Measurements from ENCODE around the gene MAK.
"Not testable (repeated sequence)": the region's sequence is repeated elsewhere in the genome, so short reads cannot be mapped to it uniquely, and the experiment has no call there.

MAK gene, protein sequence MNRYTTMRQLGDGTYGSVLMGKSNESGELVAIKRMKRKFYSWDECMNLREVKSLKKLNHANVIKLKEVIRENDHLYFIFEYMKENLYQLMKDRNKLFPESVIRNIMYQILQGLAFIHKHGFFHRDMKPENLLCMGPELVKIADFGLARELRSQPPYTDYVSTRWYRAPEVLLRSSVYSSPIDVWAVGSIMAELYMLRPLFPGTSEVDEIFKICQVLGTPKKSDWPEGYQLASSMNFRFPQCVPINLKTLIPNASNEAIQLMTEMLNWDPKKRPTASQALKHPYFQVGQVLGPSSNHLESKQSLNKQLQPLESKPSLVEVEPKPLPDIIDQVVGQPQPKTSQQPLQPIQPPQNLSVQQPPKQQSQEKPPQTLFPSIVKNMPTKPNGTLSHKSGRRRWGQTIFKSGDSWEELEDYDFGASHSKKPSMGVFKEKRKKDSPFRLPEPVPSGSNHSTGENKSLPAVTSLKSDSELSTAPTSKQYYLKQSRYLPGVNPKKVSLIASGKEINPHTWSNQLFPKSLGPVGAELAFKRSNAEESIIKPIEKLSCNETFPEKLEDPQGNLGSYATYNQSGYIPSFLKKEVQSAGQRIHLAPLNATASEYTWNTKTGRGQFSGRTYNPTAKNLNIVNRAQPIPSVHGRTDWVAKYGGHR

DNA sequence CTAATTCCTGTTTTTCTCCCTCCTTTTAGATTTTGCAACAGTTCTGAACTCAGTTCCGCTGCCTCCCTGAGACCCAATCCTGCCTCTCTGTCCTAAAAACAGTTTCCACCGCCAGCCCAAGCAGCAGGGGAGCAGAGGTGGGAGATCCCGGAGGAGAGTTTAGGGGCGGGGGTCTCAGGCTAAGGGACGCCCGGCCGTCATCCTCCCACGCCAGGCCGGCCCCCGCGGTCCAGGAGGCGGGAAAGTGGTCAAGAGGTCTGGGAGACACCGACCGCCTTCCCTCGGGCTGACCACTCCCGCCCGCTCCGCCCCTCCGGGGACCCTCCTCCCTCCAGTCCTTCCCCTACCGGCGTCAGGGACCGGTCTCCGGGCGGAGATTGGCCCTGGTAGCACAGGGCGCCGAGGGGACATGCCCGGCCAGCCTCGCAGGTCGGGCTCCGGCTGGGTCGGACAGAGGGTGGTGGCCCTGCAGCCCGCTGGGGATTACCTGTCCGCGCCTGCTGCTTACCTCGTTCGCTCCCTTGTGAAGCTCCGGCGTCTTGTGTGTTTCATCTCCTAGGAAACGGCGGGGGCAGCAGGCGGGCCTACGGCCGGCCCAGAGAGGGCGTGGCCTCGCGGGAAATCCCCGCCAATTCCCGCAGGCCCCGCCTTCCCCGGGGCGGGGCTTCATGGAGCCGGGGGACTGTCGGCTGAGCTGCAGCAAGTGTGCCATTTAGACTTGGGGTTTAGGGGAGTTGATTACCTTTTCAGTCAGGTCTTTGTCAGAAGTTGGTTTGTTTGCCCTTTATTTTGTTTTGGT lies at the start of gene MAK:
MAK (minus strand) TSS at position 545 of the 799 bp plus-strand sequence. CDS start 7,891 bp downstream, outside the sequence.
- peak; percentile 88 for DNase-seq

DNA sequence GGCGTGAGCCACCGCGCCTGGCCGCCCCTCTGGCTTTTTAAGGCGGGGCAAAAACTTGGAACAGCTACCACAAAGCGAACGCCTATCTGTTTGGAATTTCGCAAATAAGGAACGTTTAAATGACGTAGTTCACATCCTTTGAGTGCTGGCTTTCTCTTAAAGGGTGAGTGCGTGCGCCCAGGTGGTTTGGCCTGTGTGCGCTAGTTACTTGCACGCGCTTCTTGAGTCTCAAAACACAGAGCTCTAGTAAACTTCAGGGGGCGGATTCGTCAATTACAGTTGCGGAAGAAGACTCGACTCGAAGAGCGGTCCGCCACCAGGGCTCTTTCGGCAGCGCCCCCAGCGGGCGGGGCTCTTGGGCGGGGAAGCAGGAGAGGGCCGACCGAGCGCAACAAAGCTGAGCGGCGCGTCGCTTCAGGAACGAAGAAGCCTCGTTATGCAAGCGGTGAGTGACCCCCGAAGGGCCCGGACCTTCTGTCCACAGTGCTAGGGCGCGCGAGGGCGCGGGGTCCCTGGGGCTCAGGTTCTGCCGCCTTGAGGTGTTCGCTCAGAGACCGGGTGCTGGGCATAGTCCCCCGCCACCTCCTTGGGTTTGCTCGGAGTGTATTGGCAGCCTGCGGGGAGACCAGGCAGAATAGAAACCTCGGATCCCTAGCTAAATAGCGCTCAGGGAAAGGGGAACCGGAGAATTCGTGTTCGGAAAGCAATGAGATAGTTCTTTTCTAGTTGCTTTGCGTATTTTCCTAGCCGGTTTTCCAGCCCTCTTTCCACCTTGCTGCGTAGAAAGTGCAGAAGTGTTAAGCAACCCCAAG lies 48.6 kb upstream of the MAK start, which contains the start of gene SYCP2L:
SYCP2L (plus strand) TSS at position 362 of the 812 bp plus-strand sequence; CDS start at position 437, 75 bp downstream.
- DNase-seq: peak; percentile 82

DNA sequence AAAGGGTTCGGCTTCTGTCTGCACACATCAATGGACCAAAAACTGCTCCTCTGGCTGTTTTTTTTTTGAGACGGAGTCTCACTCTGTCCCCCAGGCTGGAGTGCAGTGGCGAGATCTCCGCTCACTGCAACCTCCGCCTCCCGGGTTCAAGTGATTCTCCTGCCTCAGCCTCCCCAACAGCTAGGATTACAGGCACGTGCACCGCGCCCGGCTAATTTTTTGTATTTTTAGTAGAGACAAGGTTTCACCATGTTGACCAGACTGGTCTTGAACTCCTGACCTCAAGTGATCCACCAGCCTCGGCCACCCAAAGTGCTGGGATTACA lies 48.0 kb upstream of the MAK start:
- not testable (repeated sequence) for DNase-seq

DNA sequence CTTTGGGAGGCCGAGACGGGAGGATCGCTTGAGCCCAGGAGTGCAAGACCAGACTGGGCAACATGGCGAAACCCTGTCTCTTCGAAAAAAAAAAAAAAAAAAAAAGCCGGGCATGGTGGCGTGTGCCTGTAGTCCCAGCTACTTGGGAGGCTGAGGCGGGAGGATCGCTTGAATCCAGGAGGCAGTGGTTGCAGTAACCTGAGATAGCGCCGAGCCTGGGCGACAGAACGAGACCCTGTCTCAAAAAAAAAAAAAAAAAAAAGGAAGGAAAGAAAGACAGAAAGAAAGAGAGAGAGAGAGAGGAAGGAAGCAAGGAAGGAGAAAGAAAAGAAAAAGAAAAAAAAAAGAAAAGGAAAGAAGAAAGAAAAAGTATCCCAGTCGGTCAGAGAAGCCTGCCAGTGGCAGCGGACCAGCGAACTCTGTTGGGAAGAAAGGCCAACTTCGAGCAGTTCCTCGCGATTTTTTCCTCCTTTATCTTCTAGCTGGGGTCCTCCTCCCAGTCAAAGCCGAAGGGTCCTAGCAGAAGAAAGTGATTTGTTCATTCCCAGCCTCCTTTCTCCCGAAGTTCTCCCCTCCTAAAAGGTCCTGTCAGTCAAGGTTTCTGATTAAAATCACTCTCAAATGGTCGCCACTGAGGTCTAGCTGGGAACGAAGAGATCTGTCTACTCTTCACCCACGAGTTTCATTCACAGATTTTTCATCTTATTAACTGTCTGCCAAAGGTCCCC lies 46.1 kb upstream of the MAK start:
- DNase-seq: no peak

DNA sequence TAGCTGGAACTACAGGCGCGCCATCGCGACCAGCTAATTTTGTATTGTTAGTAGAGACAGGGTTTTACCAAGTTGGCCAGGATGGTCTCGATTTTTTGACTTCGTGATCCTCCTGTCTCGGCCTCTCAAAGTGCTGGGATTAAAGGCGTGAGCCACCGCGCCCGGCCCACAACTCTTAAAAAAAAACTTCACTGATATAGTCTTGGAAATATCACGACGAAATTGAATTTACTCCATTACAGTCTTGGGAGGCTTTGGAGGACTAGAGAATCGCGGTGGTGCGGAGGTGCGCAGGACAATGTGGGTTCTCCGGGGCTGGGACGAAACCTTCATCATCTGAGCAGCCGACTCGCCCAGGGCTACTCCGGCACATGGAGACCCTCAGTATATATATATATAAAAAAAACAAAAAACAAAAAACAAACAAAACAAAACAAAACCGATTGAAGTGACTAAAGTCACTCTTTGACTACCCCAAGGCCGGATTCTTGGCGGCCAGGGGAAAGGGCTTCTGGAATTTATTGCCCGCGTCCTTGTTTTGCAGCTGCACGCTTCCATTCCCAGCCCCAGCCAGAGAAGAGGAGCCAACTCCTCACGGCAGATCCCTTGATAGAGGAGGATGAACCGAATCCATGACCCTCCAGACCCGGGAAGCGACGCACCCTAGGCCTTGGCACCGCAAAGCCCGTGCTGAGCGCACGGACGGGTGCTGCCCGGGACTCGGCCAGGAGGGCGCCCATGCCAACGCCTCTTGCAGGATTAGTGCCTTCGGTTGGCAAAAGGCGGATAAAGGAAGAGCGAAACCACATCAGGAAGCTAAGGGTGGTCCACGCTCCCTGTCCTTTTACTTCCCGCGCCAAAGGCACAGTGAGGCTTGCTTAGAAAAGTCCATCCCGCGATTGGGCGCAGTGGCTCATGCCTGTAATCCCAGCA lies 45.2 kb upstream of the MAK start:
- no peak for DNase-seq

DNA sequence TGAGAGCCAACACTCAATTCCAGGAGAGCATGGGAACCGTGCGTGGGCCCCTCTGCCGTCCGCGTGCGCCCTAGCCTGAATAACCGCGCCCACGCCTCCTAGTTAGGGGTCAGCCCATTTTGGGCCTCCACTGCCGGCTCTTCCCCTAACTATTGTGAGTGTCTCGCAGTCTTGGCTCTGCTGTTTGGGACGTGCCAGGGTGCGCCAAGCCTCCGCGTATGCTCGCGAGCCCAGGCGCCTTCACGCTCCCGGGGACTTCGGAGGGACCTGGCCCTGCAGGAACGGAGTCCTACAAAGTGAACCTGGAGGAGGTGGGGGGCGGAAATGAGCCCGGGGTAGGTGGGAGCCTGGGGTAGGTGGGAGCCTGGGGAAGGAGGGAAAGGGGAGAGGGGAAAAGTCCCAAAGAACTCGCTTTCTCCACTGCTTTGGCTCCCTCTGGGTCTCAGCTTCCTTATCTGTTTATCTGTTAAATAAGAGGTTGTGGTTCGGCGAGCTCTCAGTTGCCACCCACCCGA lies 44.4 kb upstream of the MAK start:
- DNase-seq: no peak

DNA sequence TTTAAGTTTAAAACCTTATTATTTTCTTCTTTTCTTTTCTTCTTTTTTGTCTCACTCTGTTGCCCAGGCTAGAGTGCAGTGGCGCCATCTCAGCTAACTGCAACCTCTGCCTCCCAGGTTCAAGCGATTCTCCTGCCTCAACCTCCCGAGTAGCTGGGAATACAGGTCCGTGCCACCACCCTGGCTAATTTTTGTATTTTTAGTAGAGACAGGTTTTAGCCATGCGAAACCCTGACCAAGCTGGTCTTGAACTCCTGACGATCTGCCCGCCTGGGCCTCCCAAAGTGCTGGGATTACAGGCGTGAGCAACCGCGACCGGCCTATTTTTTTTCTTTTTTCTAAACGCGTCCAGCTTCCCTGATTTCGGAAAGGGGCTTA lies 43.9 kb upstream of the MAK start:
- DNase-seq: not testable (repeated sequence)

DNA sequence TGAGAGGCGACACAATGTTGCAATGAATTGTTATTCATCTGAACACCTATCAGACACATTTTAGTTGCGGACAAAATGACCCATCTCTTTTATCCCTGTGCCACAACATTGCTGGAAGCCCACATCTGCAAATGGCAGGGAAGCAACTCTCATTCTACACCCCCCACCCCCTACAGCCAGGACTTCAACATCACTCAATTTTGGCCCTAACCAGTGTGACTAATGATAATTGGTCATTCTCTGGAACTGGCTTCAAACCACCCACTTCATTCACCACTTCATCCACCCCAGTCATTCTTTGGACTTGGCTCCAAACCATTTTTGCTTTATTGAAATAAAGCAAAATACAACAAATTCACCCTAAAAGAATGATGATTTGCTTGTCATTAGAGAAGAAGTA lies 42.0 kb upstream of the MAK start:
- no peak for DNase-seq

DNA sequence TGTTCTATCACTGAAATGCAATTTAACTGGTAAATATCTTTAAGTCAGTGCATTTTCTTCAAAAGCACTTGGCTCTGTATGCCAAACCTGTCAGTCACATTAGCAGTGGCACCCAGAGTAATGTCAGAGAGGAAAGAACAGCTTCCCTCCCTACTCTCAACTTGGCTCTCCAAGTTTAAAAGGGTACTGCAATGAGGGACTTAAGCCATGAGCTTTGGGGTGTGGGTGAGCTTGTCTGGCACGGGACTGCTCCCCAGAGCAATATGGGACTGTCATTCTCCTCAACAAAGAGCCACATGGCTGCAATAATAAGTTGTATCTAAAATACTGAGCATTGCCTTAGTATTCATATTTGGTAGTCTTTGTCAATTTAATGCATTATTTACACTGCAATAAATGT lies 39.5 kb upstream of the MAK start:
- DNase-seq: no peak

DNA sequence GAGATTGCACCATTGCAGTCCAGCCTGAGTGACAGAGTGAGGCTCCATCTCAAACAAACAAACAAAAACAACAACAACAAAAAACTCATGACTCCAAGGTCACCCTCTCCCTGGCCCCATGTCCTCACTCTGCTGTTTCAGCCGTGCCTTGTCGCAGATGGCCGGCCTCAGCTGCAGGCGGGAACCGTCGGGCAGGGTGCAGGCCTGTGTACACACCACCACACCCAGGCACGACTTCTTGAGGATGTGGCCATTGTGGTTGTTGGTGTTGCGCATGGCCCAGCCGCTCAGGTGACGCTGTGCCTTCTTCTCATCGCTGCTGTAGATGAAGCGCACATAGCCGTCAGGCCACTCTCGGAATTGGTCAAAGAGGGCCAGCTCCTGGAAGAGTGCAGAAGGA lies 38.7 kb upstream of the MAK start:
- no peak for DNase-seq

DNA sequence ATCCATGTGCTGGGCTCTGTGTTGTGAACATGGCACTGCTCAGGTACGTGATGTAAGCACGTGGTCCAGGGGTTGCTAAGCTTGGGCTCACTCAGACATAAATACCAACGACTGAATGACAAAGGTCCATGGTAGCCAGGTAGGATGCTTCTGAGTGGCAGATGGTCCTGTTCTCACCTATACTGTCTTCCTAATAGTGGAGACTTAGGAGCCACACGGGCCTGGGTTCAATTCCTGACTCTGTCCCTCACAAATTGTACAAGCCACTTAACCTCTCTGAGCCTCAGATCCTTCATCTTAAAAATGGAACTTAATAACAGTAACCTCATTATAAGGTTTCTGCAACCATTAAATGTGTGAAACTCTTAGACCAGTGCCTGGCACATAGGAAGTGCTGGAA lies 36.7 kb upstream of the MAK start:
- no peak for DNase-seq

DNA sequence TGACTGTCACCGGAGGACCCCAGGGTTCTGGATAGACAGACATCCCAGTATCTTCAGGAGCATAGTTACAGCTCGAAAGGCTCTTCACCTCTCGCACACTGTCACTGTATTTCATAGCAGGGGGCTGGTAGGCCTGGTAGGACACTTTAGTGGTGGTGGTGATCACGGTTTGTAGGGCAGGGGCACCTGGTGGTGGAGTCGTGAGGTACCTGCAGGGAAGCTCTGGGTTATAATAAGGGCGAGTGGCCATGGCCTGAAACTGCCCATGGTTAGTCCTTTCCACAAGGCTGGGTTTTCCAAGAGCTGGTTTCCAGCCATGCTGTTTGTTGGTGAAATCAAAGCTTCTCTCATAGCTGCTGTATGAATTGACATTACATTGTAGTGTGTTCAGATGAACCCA lies 35.9 kb upstream of the MAK start:
- DNase-seq: no peak

DNA sequence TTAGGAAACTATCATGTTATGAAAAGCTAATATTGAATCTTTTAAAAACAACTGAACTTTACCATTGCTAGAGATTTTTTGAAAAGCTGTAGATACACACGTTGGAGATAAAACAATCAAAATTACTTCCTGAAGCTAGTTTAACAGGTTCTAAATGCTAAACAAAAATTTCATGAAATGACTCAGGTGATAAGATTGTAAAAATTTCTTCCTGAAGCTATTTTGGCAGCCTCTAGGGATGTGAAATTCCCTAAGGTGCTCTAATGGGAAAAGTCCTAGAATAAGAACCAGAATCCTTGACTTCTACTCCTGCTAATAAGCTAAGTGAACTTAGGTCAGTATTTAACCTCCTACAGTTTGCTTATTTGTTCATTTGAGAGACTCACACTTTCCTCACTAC lies 35.0 kb upstream of the MAK start:
- DNase-seq: peak; percentile 50

DNA sequence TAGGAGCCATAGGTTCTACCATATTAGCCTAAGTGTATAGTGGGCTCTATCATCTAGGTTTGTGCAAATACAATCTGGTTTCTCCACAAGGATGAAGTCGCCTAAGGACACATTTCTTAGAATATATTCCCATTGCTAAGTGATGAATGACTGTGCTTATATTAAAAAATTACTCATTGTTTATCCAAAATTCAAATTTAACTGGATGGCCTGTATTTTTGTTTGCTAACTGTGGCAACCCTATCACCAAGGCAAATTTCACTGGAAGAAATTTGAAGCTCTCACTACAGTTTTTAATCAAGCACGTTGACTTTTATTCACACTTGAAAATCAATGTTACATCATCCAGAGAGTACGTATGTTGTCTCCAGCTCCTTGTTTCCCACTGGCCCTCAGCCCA lies 29.6 kb upstream of the MAK start:
- no peak for DNase-seq

DNA sequence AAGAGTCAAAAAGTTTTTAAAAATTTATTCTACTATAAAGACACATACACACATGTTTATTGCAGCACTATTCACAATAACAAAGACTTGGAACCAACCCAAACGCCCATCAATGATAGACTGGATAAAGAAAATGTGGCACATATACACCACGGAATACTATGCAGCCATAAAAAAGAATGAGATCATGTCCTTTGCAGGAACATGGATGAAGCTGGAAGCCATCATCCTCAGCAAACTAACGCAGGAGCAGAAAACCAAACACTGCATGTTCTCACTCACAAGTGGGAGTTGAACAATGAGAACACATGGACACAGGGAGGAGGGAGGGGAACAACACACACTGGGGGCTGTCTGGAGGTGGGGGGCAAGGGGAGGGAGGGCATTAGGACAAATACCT lies 28.4 kb upstream of the MAK start:
- DNase-seq: not testable (repeated sequence)

DNA sequence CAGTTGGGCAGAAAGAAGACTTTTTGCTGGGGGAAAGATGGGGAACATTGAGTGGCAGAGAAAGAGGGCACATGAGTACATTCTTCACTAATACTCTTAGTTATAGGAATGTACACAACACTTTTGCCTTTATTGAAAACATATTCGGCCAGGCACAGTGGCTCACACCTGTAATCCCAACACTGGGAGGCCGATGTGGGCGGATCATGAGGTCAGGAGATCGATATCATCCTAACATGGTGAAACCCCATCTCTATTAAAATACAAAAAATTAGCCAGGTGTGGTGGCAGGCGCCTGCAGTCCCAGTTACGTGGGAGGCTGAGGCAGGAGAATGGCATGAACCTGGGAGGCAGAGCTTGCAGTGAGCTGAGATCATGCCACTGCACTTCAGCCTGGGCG lies 24.7 kb upstream of the MAK start:
- DNase-seq: not testable (repeated sequence)

DNA sequence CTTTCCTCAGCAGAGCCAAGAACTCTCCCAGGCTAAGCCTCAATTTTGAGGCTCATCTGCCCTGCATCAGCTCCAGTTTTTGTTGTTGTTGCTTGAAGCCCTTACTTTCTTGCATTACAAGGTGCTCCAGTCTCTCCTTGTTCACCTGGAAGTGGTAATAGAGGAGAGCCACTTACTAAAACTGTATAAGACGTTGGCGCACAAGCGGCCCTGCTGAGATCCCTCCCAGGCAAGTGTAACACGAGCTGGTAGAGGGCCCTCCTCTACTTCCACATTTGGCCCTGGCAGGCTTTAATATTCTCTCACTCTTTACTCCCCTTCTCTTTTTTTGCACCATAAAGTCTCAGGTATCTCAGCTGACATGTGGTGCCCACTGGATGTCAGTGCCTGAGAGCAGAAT lies 24.0 kb upstream of the MAK start:
- no peak for DNase-seq

DNA sequence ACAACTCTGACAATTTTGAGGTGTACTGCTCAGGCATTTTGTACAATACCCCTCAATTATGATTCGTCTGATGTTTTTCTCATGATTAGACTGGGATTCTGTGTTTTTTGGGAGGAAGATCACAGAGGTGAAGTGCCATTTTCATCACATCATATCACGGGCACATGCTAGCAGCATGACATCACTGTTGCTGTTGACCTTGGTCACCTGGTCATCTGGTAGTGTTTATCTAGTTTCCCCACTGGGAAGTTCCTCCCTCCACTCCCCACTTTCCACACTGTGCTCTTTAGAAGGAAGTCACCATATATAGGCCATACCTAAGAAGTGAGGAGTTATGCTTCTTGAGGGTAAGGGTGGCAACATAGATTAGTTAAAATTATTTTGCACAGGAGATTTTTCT lies 22.7 kb upstream of the MAK start:
- DNase-seq: peak; percentile 51

DNA sequence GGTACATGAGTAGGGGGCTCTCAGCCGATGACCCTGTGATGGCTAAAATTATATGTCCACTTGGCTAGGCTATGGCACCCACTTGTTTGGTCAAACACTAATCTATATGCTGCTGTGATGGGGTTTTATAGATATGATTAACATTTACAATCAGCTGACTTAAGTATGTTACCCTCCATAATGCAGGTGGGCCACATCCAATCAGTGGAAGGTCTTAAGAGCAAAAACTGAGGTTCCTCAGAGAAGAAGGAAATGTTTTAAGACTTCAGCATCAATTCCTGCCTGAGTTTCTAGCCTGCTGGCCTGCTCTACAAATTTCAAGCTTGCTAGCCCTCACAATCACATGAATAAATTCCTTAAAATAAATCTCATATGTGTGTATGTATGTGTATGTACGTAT lies 18.9 kb upstream of the MAK start:
- no peak for DNase-seq

DNA sequence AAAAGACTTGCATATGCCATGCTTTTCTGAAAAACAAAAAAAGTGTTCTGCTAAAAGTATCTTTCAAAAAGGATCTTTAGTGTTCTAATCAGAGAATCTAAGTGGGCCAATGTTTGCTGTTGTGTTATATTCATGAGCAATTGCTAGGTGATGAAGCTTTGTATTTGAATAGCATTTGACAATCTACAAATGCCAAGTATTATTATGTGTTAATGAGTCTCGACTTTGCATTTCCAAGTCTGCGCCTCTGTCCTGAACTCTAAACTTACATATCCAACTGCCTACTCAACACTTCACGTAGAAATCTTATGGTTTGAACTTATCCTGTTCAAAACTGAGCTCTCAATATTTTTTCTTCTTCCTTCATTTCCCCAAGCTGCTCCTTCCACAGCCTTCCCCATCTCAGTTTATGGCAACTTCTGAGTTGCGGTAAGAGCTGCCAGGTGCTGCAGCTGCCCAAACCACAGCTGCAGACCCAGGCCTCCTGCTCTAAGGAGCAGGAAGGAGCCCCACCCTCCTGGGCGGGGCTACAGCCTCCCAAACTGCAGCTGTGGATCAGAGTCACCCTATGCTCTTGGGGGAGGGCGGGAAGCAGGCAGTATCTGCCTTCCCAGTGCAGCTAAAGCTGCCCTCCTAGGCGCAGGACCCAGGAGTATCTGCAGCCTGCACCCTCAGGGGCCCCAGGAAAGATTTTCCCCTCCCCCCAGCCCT lies 16.7 kb upstream of the MAK start:
- no peak for DNase-seq

All from NCI-H226 (cell line).